PC-3 (cell line): ENCODE results near the gene CALN1. TPM values are rescaled to one million over a fixed set of nuclear protein-coding genes. Genes with fewer than 3 reads are reported as not detected.

Experiments used
- ATAC-seq: fragments of 200-7000 bp; cut with Tn5 transposase; 2 replicates; pipeline ENCODE4 v1.9.1; 2020; ENCODE audit warnings: mild to moderate bottlenecking, moderate library complexity
- BruUV-seq: library from RNA; stranded (reverse); fragments of 400-500 nt; replicated peaks from 2 replicates; lab custom pipeline; 2021; lab: Mats Ljungman, UMichigan
- CTCF ChIA-PET: fragments of 300-600 bp; sonication (Branson Sonifier 250); formaldehyde crosslinking; loops from one replicate; lab custom pipeline; 2022; ENCODE audit warnings: antibody characterized with exemption; lab: Charles Lee
- POLR2A ChIA-PET: fragments of 300-600 bp; sonication (Branson Sonifier 250); formaldehyde crosslinking; loops from one replicate; lab custom pipeline; 2022; ENCODE audit warnings: antibody characterized with exemption; ENCODE audit not compliant: unreplicated experiment; lab: Charles Lee
- DNase-seq: peaks from one replicate; pipeline ENCODE4 v3.0.0-alpha.2; 2015
- H2AFZ ChIP-seq: fragments of 300-600 bp; sonication (generic); 2 replicates; pipeline ENCODE4 v1.6.0; 2016; ENCODE audit warnings: antibody characterized with exemption, low read length
- H3F3A ChIP-seq: fragments of 300-600 bp; sonication (generic); one replicate; pipeline ENCODE4 v1.6.0; 2017; ENCODE audit warnings: antibody characterized with exemption, low read length, control low read depth, mild to moderate bottlenecking; ENCODE audit not compliant: unreplicated experiment
- H3K27ac ChIP-seq: fragments of 300-600 bp; sonication (generic); 2 replicates; pipeline ENCODE4 v1.5.1; 2016; ENCODE audit warnings: mild to moderate bottlenecking, low read length
- H3K27me3 ChIP-seq: fragments of 300-600 bp; sonication (generic); 2 replicates; pipeline ENCODE4 v1.6.1; 2016; ENCODE audit warnings: low read length, mixed read lengths
- H3K36me3 ChIP-seq: fragments of 300-600 bp; sonication (generic); 2 replicates; pipeline ENCODE4 v1.6.1; 2016; ENCODE audit warnings: low read depth, mixed run types, low read length, mixed read lengths
- H3K4me1 ChIP-seq: fragments of 300-600 bp; sonication (generic); 2 replicates; pipeline ENCODE4 v1.5.1; 2016; ENCODE audit warnings: low read length; ENCODE audit not compliant: insufficient read depth
- H3K4me2 ChIP-seq: fragments of 300-600 bp; sonication (generic); 2 replicates; pipeline ENCODE4 v1.6.0; 2016; ENCODE audit warnings: low read length
- H3K4me3 ChIP-seq: fragments of 300-600 bp; sonication (generic); 2 replicates; pipeline ENCODE4 v1.5.1; 2016; ENCODE audit warnings: mild to moderate bottlenecking, low read length, mixed read lengths
- H3K79me2 ChIP-seq: fragments of 300-600 bp; sonication (generic); 2 replicates; pipeline ENCODE4 v1.6.1; 2017; ENCODE audit warnings: low read length, mixed read lengths
- H3K9ac ChIP-seq: fragments of 300-600 bp; sonication (generic); 2 replicates; pipeline ENCODE4 v1.6.0; 2016; ENCODE audit warnings: mild to moderate bottlenecking, low read length
- H3K9me2 ChIP-seq: fragments of 300-600 bp; sonication (generic); replicated peaks from 2 replicates; pipeline ENCODE4 v1.6.1; 2016; ENCODE audit warnings: mixed run types, low read length, mixed read lengths
- H3K9me3 ChIP-seq: fragments of 300-600 bp; sonication (generic); 2 replicates; pipeline ENCODE4 v1.6.1; 2016; ENCODE audit warnings: low read length, mixed read lengths
- H4K20me1 ChIP-seq: fragments of 300-600 bp; sonication (generic); 2 replicates; pipeline ENCODE4 v1.6.1; 2016; ENCODE audit warnings: low read length, mixed read lengths
- EZH2 ChIP-seq: fragments of 300-600 bp; sonication (generic); IDR thresholded peaks from one replicate; pipeline ENCODE4 v1.6.1; 2017; ENCODE audit warnings: antibody characterized with exemption, mild to moderate bottlenecking, low read length; ENCODE audit not compliant: unreplicated experiment
- EZH2phosphoT487 ChIP-seq: fragments of 300-600 bp; sonication (generic); IDR thresholded peaks from 2 replicates; pipeline ENCODE4 v1.6.1; 2018; ENCODE audit warnings: mild to moderate bottlenecking, antibody characterized with exemption, low read length, borderline replicate concordance
- intact Hi-C: fragments of 100-400 bp; cut with micrococcal nuclease; formaldehyde crosslinking; loops from 2 replicates; pipeline ENCODE4 v1.9.0; 2023
- total RNA-seq: library from RNA; depleted of rRNA; stranded (reverse); fragments of >200 nt; gene quantifications from 2 replicates; pipeline ENCODE4 v1.2.3, GENCODE V29; 2014
- TF ChIP-seq, protein P1 (sequence below): fragments of 300-600 bp; sonication (generic); conservative IDR thresholded peaks from 2 replicates; pipeline ENCODE4 v1.5.1; 2017; ENCODE audit warnings: antibody characterized with exemption, low read depth, mild to moderate bottlenecking, low read length

Gene CALN1
- total RNA-seq, 1 experiment from 2014 or later, result not detected

DNA sequence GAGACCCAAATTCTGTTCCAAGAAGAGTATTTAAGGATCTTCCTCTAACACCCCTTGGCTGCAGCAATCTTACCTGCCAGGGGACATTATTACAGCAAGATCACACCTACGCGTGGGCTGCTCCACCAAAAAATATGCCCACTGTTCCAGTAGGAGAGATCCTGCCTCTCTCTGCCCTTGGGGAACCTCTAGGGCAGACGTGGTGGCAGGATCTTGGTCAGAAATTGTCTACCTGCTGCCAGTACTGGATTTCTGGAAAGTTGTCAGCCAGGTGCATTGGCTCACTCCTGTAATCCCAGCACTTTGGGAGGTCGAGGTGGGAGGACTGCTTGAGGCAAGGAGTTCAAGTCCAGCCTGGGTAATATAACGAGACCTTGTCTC is 259.0 kb downstream of the CALN1 start:
- Histone ChIP-seq H3K36me3 (no peaks in the 10 kb centered on the region), H3K4me2 (no peak overlapping the region), H3K4me1 (no peaks in the 10 kb centered on the region), H3K4me3 (no peak overlapping the region), H3F3A (no peaks in the 10 kb centered on the region), H3K27me3 (no peaks in the 10 kb centered on the region), H3K27ac (no peak overlapping the region), H4K20me1 (no peaks in the 10 kb centered on the region), H3K9ac (no peak overlapping the region), H2AFZ (no peak overlapping the region), H3K79me2 (no peaks in the 10 kb centered on the region), H3K9me3 (no peaks in the 10 kb centered on the region), H3K9me2 (no peaks in the 10 kb centered on the region)
- ATAC-seq (no peak), DNase-seq (no peak)
- ChIA-PET POLR2A (no interaction called here), CTCF (no interaction called here)
- intact Hi-C loops, result no loop called here
- no TSS peak for BruUV-seq
- TF ChIP-seq, protein P1, sequence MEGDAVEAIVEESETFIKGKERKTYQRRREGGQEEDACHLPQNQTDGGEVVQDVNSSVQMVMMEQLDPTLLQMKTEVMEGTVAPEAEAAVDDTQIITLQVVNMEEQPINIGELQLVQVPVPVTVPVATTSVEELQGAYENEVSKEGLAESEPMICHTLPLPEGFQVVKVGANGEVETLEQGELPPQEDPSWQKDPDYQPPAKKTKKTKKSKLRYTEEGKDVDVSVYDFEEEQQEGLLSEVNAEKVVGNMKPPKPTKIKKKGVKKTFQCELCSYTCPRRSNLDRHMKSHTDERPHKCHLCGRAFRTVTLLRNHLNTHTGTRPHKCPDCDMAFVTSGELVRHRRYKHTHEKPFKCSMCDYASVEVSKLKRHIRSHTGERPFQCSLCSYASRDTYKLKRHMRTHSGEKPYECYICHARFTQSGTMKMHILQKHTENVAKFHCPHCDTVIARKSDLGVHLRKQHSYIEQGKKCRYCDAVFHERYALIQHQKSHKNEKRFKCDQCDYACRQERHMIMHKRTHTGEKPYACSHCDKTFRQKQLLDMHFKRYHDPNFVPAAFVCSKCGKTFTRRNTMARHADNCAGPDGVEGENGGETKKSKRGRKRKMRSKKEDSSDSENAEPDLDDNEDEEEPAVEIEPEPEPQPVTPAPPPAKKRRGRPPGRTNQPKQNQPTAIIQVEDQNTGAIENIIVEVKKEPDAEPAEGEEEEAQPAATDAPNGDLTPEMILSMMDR, result no peak
- TF ChIP-seq EZH2 (no peak), EZH2phosphoT487 (no peak)

DNA sequence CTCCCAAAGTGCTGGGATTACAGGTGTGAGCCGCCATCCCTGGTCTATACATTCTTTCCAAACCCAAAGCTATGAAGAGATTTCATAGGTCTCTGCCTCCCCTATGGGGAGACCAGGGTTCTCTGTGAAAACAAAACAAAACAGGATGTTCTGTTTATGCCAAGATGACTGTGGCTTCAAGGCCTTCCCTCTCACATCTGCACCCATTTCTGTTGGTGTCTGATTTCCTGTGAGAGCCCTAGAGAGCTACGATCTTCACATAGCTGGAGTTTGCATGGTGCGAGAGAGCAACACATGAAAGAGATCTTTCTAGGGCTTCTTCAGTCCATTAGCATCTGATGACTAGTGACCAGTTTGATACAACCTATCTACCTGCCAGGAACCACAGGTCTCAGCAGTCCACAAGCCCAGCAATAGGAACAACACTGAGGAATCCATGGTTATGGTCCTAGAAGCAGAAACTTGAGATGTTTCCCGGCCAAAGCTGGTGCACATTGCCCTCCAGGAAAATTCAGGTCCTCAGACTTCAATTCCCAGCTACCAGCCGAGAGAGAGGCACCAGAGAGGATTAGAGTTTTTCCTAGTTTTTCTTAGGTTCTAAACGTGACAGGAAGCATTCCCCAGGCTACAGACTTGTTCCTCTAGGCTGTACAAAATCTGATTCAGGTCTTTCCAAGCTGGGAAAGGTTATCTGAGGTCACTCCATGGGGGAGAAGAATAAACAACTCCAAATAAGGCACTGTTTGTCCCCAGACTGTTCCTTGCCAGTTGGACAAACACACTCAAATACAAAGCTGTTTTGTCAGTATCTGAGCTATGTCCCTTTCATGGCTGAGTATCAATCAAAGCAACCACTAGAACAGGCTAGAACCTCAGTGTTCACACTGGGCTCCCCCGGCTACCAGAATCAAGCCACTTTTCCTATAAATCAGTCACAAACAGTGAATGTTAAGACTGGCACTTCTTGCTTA is 259.7 kb downstream of the CALN1 start:
- CTCF ChIA-PET, result no interaction called here
- H2AFZ ChIP-seq, result no peak overlapping the region
- DNase-seq (no peak), ATAC-seq (no peak)
- H3K36me3 ChIP-seq, result no peaks in the 10 kb centered on the region
- no peaks in the 10 kb centered on the region for H4K20me1 ChIP-seq
- no peaks in the 10 kb centered on the region for H3F3A ChIP-seq
- POLR2A ChIA-PET, result no interaction called here
- no TSS peak for BruUV-seq
- no peaks in the 10 kb centered on the region for H3K27me3 ChIP-seq
- intact Hi-C loops, result no loop called here
- H3K9me3 ChIP-seq, result no peaks in the 10 kb centered on the region
- H3K27ac ChIP-seq, result no peak overlapping the region
- H3K9me2 ChIP-seq, result no peaks in the 10 kb centered on the region
- H3K4me2 ChIP-seq, result no peak overlapping the region
- TF ChIP-seq, protein P1, result no peak
- TF ChIP-seq EZH2phosphoT487, result no peak
- TF ChIP-seq EZH2, result no peak
- H3K4me3 ChIP-seq, result no peak overlapping the region
- H3K4me1 ChIP-seq, result no peaks in the 10 kb centered on the region
- no peak overlapping the region for H3K9ac ChIP-seq
- H3K79me2 ChIP-seq, result no peaks in the 10 kb centered on the region

DNA sequence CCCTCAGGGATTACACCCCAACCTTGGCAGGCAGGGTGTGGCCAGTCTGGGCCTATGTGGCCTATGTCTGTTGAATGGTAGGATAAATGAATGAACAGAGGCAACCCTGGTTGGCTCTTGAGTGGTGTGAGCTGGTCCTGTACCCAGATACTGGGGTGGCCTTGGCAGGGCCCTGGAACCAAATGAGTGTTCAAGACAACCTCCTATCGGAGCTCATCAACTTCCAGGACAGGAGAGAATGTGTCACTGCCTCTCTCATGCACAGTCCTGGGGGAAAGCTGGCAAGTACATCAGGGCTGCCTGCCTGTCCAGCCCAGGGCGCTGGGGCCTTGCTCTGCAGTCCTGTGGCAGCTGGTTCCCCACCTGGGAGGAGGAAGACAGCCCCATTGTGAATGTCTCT is 271.6 kb downstream of the CALN1 start:
- Histone ChIP-seq H3K27ac (no peak overlapping the region), H3K4me2 (no peak overlapping the region), H3K4me1 (no peaks in the 10 kb centered on the region), H3K9ac (no peak overlapping the region), H3K36me3 (no peaks in the 10 kb centered on the region), H3F3A (no peaks in the 10 kb centered on the region), H4K20me1 (no peaks in the 10 kb centered on the region), H3K9me3 (no peaks in the 10 kb centered on the region), H2AFZ (no peak overlapping the region), H3K27me3 (no peaks in the 10 kb centered on the region), H3K79me2 (no peaks in the 10 kb centered on the region), H3K4me3 (no peak overlapping the region), H3K9me2 (no peaks in the 10 kb centered on the region)
- TF ChIP-seq EZH2phosphoT487, result no peak
- TF ChIP-seq EZH2, result no peak
- TF ChIP-seq, protein P1, result no peak
- ChIA-PET POLR2A (no interaction called here), CTCF (no interaction called here)
- intact Hi-C loops, result no loop called here
- no TSS peak for BruUV-seq
- DNase-seq, result no peak
- no peak for ATAC-seq
